ENCODE results near the gene USP22.

The USP22 gene

DNA sequence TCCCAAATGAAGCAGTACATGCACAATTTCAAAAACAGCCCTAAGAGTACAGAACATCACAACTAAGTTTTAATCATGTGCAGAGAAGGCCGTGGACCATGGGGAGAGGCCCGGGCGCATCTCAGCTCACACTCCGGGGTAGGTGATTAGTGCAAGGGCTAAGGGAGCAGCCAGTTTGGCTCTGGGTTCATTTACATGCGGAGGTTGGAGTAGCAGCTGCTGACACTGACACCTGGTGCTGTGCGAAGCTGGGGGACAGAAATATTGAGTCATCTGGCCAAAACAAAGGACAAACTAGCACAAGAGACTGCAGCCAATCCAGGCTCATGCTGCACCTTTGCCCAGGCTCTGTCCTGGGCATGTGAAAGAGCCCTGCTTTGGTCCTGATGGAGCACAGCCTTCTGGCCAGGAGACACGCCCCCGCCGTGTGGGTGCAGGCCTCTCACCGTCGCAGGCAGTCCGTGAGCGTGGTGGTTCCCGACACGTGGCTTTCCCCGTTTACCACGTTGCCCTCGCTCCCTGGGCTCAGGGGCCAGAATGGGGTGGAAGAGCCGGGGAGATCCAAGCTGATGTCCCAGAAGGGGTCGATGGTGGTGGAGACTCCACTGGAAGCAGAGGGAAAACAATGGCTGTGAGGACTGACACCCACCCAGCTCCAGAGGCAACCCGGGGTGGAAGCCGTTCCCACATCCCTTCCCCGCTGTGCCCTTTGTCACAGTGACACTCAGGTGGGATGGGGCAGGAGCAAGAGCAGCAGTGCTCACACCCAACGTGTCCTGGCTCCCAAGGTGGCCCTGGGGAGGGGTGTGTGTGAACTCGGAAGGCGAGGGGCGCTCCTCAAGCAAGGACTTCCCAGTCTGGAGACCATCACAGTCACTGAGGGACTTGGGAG, 31.9 kb downstream of the USP22 start:
- H3F3A ChIP-seq (ENCODE audit: insufficient read depth, low read length): 0 out of 2 replicates have a peak, but pooled peaks cover 2% of the 10 kb centered on the region
- H3K9me3 ChIP-seq (replicated peaks; ENCODE audit: insufficient read depth, low read length): no peaks in the 10 kb centered on the region
- no peak overlapping the region for H3K9ac ChIP-seq (ENCODE audit: low read length)
- H3K27me3 ChIP-seq (replicated peaks; ENCODE audit: insufficient read depth, low read length): no peaks in the 10 kb centered on the region
- TF ChIP-seq EZH2 (optimal IDR thresholded peaks at IDR 0.05; ENCODE audit: low read depth, low read length) (no peak), EZH2phosphoT487 (IDR thresholded peaks at IDR 0.05; ENCODE audit: low read length) (no peak)
- TF ChIP-seq, protein P1, sequence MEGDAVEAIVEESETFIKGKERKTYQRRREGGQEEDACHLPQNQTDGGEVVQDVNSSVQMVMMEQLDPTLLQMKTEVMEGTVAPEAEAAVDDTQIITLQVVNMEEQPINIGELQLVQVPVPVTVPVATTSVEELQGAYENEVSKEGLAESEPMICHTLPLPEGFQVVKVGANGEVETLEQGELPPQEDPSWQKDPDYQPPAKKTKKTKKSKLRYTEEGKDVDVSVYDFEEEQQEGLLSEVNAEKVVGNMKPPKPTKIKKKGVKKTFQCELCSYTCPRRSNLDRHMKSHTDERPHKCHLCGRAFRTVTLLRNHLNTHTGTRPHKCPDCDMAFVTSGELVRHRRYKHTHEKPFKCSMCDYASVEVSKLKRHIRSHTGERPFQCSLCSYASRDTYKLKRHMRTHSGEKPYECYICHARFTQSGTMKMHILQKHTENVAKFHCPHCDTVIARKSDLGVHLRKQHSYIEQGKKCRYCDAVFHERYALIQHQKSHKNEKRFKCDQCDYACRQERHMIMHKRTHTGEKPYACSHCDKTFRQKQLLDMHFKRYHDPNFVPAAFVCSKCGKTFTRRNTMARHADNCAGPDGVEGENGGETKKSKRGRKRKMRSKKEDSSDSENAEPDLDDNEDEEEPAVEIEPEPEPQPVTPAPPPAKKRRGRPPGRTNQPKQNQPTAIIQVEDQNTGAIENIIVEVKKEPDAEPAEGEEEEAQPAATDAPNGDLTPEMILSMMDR (IDR thresholded peaks at IDR 0.05; ENCODE audit: low read length): no peak
- H3K4me1 ChIP-seq (ENCODE audit: low read length): no peaks in the 10 kb centered on the region
- H3K79me2 ChIP-seq (ENCODE audit: low read length): peaks cover 81% of the 10 kb centered on the region
- no peak overlapping the region for H3K4me2 ChIP-seq (ENCODE audit: low read depth, low read length)
- peaks cover 41% of the 10 kb centered on the region for H3K36me3 ChIP-seq (replicated peaks; ENCODE audit: insufficient read depth, low read length)
- H3K4me3 ChIP-seq (ENCODE audit: low read length): no peak overlapping the region
- no peaks in the 10 kb centered on the region for H3K9me2 ChIP-seq (replicated peaks; ENCODE audit: insufficient read depth, low read length)
- H4K20me1 ChIP-seq (ENCODE audit: insufficient read depth, low read length): peaks cover 31% of the 10 kb centered on the region
- H2AFZ ChIP-seq (ENCODE audit: low read length): no peak overlapping the region
- no peak overlapping the region for H3K27ac ChIP-seq (ENCODE audit: low read length)
- DNase-seq: no peak

DNA sequence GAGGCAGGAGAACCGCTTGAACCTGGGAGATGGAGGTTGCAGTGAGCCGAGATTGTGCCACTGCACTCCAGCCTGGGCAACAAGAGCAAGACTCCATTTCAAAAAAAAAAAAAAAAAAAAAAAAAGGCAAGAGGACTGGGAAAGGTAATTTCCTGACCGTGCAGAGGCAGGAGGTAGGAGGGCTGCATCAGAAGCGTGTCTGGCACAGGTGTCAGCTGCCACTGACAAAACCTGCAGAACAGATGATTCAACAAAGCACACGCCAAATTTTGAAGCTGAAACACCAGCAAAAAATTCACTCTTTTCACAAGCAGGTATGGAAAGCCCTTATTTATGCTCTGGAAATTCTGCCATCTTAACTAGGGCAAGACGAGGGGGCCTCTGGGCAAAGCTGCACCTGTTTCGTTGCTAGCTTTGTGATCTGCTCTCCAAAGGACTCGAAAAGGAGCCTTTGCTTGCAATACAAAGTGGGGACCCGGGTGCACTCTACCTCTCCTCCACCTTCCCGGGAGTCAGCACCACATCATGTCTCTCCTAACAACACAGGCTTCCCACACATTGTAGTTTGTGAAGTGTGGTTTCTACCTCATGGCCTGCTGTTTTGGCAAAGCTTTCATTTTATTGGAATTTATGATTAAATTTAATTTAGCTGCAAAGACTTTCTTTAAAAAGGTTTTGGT, 33.7 kb downstream of the USP22 start:
- no peak overlapping the region for H3K4me3 ChIP-seq (ENCODE audit: low read length)
- no peaks in the 10 kb centered on the region for H3K4me1 ChIP-seq (ENCODE audit: low read length)
- TF ChIP-seq, protein P1 (IDR thresholded peaks at IDR 0.05; ENCODE audit: low read length): no peak
- no peak for TF ChIP-seq EZH2phosphoT487 (IDR thresholded peaks at IDR 0.05; ENCODE audit: low read length)
- no peak for TF ChIP-seq EZH2 (optimal IDR thresholded peaks at IDR 0.05; ENCODE audit: low read depth, low read length)
- H3K79me2 ChIP-seq (ENCODE audit: low read length): peaks cover 71% of the 10 kb centered on the region
- no peak overlapping the region for H3K27ac ChIP-seq (ENCODE audit: low read length)
- DNase-seq: no peak
- no peaks in the 10 kb centered on the region for H3K27me3 ChIP-seq (replicated peaks; ENCODE audit: insufficient read depth, low read length)
- peaks cover 42% of the 10 kb centered on the region for H3K36me3 ChIP-seq (replicated peaks; ENCODE audit: insufficient read depth, low read length)
- H3K9me2 ChIP-seq (replicated peaks; ENCODE audit: insufficient read depth, low read length): no peaks in the 10 kb centered on the region
- no peak overlapping the region for H3K9ac ChIP-seq (ENCODE audit: low read length)
- peaks cover 18% of the 10 kb centered on the region for H4K20me1 ChIP-seq (ENCODE audit: insufficient read depth, low read length)
- H3K9me3 ChIP-seq (replicated peaks; ENCODE audit: insufficient read depth, low read length): no peaks in the 10 kb centered on the region
- H3K4me2 ChIP-seq (ENCODE audit: low read depth, low read length): no peak overlapping the region
- no peak overlapping the region for H2AFZ ChIP-seq (ENCODE audit: low read length)
- no peaks in the 10 kb centered on the region for H3F3A ChIP-seq (ENCODE audit: insufficient read depth, low read length)

DNA sequence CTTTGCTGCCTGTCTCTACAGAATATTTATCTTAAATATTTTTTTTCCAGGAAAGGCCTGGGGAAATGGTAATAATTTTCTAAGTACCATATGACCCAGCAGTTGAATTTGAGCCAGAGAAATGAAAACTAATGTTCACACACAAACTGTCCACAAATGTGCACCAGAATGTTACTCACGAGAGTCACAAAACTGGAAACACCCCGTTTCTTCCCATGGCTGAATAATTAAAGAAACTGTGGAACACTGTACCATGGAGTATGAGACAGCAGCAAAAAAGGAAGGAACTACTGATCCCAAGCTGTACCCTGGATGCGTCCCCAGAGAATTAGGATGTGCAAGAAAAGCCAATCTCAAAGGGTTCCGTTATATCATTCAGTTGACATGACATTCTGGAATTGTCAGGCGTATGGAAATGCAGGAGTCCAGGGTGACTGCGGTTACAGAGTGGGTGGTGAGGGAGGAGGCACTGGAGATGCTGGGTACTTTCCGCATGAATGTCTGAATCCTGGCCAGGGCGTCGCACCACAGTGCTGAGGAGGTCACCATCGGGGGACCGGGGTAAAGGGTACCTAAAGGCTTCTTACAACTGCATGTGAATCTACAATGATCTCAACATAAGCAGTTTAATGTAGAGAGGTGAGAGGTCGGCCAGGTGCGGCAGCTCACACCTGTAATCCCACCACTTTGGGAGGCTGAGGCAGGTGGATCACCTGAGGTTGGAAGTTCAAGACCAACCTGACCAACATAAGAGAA, 34.5 kb downstream of the USP22 start:
- H4K20me1 ChIP-seq (ENCODE audit: insufficient read depth, low read length): peaks cover 13% of the 10 kb centered on the region
- H3K4me2 ChIP-seq (ENCODE audit: low read depth, low read length): no peak overlapping the region
- no peak overlapping the region for H3K4me3 ChIP-seq (ENCODE audit: low read length)
- no peaks in the 10 kb centered on the region for H3K27me3 ChIP-seq (replicated peaks; ENCODE audit: insufficient read depth, low read length)
- H3K27ac ChIP-seq (ENCODE audit: low read length): no peak overlapping the region
- no peak for DNase-seq
- H3K9ac ChIP-seq (ENCODE audit: low read length): no peak overlapping the region
- no peak overlapping the region for H2AFZ ChIP-seq (ENCODE audit: low read length)
- H3K9me2 ChIP-seq (replicated peaks; ENCODE audit: insufficient read depth, low read length): no peaks in the 10 kb centered on the region
- TF ChIP-seq EZH2 (optimal IDR thresholded peaks at IDR 0.05; ENCODE audit: low read depth, low read length) (no peak), EZH2phosphoT487 (IDR thresholded peaks at IDR 0.05; ENCODE audit: low read length) (no peak)
- TF ChIP-seq, protein P1 (IDR thresholded peaks at IDR 0.05; ENCODE audit: low read length): no peak
- no peaks in the 10 kb centered on the region for H3K9me3 ChIP-seq (replicated peaks; ENCODE audit: insufficient read depth, low read length)
- no peaks in the 10 kb centered on the region for H3K4me1 ChIP-seq (ENCODE audit: low read length)
- no peaks in the 10 kb centered on the region for H3F3A ChIP-seq (ENCODE audit: insufficient read depth, low read length)
- H3K79me2 ChIP-seq (ENCODE audit: low read length): peaks cover 67% of the 10 kb centered on the region
- H3K36me3 ChIP-seq (replicated peaks; ENCODE audit: insufficient read depth, low read length): peaks cover 47% of the 10 kb centered on the region
